Hematopoietic multipotent progenitor cell treated with erythropoietin and hydrocortisone succinate and interleukin-3 and kit ligand, for 6 days (in vitro differentiated cells): Measurements from ENCODE around the gene STK11IP.
A peak's percentile ranks its signal among the peaks of the same experiment; 100 is the strongest.

Experiments
- DNase-seq: peaks from one replicate; pipeline ENCODE4 v3.0.0-alpha.2; 2015

Gene STK11IP

DNA sequence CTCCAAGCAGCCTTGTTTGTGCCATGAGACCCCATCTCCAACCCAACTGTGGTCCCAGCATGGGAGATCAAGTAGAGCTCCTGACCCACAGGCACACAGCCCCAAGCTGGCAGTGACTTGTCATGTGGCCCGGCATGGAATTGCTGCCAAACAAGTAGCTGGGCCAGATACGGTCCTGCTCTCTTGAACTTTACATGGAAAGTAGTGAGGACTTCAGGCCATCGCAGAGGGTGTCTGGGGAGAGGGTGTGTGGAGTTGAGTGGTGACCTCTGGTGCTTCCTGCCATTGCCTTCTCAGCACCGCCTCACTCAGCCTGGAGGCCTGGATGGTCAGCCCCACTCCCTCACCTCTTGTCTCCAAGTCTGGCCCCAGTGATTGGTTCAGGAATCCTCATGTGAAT is 18.9 kb downstream of the STK11IP start:
- DNase-seq = no peak

DNA sequence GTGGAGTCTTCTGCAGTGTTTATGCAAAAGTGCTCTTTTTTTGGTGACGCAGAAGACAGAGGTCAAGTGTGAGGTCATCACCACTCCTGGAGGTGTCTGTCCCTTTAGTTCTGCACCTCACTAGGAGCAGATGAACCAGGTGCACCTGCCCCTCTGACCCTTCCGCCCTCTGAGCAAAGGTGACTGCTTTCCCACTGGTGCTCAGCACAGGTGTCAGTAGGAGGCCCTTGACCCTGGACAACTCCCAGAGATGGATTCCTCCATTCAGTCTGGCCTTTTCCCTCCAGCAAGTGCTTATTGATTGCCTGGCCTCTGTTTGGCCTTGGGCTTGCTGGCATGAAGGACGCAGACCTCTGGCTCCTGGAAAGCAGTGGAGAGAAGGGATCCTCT is 21.1 kb downstream of the STK11IP start:
- DNase-seq = no peak

DNA sequence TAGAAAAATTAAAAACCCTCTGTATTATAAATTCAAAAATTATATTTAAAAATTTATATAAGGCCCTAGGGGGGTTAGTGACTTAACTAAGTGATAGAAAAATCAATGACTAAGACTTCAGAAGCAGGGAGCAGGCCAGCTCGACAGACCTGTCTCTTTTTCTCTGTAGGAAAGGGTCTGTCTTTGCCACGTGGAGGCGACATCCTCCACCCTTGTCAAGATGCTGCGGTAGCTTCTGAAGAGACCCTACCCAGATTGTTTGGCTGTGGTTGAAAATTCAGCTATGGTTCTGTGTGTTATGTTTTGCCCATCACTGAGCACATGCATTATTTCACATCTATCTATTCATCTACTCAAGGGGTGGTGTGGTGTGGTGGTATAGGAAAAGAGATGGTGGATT is 21.6 kb downstream of the STK11IP start:
- no peak for DNase-seq

DNA sequence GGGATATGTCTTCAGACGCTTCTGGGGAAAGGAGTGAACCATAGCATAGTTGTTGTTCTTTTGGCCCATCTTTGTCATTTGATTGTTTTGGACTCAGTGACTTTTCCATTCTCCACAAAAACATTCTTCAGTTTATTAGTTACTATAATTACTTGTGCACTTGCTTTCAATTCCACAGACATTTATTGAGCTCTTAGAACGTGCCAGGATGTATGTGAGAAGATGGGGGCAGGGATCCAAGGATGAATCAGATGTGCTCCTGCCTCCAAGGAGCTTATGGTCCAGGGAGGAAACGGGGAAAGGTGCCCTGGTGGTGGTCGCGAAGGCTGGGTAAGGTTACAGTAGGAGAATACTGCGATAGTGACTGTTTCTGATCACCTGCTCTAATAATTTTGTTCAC is 22.9 kb downstream of the STK11IP start:
- no peak for DNase-seq

DNA sequence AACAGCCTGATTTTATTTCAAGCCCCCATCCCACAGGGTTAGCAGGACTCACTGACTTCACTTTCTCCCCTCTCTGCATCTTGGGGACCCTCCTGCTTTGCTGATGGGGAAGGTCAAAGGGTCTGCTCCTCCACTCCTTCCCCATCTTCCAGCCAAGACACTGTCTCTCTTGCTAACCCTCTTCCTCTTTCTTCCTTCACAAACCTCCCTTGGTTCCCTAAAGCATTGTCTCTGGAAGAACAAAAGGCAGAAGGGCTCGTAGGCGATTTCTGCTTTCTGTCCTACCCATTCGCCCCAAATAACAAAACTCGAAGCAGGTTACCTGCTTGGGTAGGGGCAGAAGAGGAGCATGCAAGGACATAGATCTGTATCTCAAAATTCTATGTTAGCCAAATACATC is 24.3 kb downstream of the STK11IP start:
- DNase-seq = no peak

DNA sequence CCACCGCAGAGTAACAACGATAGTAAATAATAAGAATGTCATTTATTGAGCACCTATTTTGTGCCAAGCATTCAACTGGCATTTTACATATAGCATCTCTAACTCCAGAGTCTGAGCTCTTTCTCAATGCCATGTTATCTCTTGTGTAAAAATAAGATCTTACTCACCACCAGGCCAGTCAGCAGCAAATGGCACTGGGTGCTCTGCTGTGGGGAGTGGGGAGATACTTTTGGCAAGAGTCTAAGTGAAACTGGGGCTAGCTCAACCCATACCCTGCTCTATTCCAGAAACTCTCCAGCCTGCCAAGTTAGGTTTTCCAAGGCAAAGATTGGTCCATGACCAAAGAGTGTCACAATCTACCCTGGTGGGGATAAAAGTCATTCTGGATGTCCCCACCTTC is 24.8 kb downstream of the STK11IP start:
- DNase-seq = no peak

DNA sequence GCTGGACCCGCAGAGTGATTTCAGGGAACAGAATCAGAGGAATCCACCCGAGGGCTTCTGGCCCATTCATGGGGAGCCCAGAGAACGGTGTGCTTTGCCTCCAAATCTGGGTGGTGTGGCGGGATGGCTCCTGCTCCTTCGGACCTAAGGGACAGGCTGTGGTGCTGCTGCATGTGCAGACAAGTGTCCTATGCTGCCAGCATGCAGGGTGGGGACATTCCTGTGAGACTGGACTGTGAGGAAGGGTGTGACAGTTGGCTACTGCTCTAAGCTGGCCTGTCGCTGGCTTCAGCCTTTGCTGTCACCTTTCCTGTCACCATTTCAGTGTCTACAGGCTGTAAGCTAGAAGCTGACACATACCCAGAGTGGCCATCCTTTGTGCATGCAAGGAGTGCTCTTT is 26.9 kb downstream of the STK11IP start:
- no peak for DNase-seq

DNA sequence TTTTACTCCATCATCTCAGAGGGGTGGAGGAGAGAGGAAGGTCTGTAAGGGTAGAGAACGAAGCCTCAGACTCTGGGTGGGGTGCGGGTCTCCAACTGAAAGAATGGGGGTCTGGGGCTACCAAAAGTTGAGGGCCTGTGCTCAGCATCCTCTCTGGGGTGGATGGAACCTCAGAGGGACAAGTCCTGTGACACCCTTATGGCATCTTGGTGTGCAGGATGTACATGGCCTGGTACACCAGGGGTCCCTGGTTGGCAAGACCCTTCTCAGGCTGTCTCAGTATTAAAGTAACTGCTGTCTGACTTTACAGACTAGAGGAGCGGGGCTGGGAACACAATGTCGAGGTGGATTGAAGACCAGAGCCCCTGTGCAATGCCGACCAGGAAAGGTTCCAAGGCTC is 27.5 kb downstream of the STK11IP start:
- DNase-seq = no peak

DNA sequence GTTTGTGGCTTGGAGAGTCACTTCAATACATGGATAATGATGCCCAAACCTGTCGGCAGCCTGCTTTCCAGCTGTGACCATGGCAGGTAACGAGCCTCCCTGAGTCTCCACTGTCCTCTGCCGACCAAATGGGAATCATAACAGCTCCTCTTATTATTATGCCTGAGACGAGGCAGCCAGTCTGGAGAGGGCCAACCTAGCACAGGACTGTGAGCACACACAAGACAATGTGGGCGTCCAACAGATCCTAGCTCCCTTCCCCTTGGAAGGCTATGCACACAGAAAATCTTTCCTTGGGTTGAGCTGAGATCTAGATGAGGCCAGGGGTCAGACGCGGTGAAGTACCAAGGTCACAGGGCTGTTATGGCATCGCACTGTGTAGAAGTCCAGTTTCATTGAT is 28.9 kb downstream of the STK11IP start:
- no peak for DNase-seq

DNA sequence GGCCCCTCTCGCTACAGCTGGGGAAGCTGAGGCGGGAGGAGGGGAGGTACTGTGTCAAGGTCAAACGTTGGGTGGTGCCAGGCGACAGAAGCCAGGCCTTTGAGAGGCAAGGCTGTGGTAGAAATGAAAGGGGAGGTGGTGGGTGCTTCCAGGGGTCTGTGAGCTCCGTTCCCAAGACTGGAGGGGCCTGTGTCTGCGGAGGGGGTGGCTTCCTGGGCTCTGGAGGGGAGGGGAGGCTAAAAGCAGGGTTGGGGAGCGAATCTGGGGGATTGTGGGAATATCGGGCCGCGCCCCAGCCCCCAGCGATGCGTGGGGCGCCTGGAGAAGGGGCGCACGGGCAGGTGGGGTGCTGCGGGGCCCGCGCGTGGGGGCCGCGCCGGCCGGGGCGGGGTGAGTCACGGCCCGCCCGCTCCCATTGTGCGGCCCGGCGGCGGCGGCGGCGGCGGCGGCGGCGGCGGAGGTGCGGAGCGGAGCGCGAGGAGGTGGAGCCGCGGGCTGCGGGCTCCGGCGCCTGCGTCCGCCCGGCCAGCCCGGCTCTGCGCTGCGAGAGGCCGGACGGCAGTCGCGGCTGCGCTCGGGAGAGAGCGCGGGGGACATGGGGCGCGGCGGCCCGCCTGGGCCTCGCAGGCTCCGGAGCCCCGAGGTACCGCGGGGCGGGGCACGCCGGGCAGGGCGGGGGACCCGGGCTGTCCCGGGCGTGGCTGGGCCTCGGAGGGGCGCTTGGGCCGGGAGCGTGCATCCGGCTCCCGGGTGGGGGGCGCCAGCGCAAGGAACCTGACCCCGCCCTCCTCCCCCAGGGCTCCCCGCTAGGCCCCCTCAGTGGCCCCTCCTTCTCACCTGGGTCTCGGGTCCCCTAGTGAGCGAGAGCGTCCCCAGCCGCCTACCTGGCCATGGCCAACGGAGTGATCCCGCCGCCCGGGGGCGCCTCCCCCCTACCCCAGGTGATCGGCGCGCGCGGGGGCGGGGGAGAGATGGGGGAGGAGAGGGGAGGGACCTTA is 29.7 kb downstream of the STK11IP start, which contains the start of gene SLC4A3:
Gene SLC4A3, plus strand, starts transcription at position 528 of the 998 bp plus-strand sequence. Its CDS starts 363 bp downstream, at position 891.
- peak; percentile 23 for DNase-seq

DNA sequence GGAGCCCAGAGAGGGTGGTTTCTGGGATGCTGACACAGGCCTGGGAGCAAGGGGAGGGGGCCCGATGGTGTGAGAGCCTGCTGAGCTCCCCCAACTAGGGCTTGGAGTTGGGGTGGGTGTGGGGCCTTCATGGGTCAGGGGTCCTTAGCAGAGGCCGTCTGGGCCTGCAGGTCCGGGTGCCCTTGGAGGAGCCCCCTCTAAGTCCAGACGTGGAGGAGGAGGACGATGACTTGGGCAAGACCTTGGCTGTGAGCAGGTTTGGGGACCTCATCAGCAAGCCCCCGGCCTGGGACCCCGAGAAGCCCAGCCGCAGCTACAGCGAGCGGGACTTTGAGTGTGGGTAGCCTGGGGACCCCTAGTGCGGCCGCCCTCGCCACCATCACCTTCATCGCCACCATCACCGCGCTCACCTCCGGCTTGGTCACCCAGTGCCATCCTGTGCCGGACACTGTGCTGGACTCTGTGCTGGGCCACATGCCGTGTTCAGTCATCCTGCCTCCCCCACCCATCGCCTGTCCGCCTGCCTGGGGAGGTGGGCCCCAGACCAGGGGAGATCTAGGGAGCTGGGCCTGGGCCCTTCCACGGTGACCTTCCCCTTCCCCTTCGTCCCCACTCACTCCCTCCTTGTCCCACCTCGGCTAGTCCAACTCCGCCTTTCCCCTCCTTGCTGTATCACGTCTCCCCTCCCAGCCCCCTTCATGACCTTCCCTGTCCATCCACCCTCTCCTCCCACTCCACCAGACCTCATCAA is 30.8 kb downstream of the STK11IP start:
- no peak for DNase-seq

DNA sequence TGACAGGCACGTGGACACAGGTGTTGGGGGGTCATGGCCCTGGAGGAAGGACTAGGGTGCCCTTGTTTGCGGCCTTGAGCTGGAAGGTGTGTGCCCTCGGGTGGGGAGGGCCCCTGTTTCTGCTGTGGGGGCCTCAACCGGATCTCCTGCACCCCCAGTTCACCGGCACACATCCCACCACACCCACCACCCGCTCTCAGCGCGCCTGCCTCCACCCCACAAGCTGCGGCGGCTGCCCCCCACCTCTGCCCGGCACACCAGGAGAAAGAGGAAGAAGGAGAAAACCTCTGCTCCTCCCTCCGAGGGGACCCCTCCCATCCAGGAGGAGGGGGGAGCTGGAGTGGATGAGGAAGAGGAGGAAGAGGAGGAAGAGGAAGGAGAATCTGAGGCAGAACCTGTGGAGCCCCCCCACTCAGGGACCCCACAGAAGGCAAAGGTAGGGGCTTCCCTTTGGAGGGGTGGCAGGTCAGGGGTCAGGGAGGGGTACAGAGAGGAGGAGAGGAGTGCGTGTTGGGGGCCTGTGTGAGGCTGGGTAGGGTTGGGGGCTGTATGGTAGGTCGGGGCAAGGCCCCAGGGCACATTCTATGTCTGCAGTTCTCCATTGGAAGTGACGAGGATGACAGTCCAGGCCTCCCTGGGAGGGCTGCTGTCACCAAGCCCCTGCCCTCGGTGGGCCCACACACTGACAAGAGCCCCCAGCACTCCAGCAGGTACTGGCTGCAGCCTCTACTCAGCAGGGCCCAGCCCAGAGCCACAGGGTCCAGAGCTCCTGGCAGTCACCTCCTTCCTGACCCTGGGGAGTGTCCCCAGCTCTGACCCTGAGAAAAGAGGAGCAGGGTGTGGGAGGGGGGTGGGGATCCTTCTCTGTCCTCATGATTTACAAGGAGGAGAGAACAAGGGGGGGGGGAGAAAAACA is 31.6 kb downstream of the STK11IP start:
- DNase-seq = no peak

DNA sequence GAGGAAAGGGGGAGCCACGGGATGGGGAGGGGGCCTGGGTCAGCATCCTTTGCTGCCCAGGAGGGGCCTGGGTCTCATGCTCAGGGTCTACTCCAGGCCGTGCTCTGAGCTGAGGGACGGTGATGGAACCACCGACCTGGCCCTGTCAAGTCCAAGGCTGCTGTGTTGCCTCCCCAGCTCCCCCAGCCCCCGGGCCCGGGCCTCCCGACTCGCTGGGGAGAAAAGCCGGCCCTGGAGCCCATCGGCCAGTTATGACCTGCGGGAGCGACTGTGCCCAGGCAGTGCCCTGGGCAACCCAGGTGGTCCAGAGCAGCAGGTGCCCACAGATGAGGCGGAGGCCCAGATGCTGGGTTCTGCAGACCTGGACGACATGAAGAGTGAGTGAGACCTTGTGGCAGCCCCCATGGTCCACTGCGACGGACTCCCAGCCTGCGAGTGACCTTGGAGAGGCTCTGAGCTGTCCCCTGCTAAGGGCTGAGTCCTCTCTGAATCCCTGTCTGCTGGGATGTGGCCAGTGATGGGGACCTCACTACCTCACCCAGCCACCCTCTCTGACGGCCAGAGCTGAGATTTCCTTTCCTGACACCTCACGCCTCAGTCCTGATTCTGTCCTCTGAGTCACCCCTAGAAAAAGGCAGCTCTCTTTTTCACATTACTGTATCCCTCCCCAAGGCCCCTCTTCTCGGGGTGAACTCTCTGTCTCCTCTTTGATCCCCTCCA is 32.5 kb downstream of the STK11IP start:
- no peak for DNase-seq

DNA sequence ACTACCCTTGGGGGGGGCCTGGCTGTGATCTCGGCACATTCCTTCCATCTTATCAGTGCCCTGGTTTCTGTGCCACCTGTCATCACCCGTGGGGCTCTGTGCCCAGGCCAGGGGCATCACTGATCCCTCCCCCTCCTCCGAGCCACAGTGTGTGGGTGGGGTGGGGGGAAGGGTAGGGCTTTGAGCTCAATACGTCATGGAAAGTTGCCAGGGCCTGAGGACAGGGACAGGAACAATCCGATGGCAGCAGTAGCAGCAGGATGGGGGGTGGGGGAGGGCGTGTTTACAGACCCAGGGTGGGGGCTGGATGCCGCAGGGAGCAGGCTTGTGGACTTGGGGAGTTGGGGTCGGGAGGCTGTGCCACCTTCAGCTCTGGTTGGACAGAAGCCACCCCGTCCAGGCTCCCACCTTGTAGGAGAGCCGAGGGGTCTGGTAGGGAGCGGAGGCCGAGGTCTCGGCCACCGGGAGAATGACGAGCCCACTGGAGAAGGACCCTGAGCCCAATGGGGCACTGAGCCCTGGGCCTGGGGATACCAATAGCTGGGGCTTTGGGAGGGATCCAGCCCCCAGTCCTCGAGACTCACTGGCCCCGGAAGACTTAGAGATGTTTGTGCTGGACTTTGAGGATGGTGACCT is 33.2 kb downstream of the STK11IP start:
- DNase-seq = no peak

DNA sequence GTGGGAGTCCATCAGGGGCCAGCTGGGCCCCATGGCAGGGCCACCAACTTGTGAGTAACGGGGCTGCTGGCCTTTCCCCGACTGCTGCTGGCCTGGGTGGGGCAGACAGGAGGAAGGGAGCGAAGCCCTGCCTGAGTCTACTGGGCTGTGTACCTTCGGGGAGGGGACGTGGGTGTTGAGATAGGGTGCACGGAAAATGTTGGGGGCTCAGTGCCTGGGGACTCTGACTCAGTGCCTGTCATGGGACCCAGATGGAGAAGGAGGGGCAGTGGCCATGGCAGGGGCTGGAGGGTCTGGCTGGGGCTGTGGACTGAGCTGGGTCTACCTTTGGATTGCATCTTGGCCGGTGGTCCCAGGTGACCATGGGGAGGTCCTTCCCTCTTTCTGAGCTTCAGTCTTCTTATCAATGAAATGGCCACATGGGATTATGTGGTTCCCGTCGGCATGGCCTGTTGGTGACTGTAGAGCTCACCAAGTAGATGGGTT is 33.8 kb downstream of the STK11IP start:
- DNase-seq = no peak

DNA sequence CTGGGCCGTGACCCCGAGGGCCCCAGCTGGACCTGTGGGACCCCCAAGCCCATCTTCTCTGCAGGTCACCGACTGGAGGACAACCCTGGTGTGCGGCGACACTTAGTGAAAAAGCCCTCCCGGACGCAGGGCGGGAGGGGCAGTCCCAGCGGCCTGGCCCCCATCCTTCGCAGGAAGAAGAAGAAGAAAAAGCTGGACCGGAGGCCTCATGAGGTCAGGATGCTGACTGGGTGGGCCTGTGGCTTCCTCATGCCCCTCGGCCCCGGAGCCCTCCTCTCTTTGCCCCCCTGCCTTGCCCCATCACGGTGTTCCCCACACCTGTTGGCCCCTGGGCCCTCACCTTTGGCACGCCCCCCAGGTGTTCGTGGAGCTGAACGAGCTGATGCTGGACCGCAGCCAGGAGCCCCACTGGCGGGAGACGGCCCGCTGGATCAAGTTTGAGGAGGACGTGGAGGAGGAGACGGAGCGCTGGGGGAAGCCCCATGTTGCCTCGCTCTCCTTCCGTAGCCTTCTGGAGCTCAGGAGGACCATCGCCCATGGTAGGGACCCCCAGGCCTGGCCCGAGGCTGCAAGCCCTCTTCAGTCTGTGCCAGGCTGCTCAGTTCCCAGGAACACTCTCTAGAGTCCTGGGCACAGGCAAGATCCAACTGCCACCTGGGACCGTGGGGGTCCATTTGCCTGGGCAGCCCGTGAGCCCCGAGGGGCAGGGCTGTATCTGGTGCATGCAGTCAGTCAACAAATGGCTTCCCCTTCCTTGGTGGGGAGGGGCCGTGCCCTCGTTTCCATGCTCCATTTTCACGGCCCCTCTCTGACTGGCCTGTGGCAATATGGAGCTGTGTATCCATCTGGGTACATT is 34.5 kb downstream of the STK11IP start:
- no peak for DNase-seq

DNA sequence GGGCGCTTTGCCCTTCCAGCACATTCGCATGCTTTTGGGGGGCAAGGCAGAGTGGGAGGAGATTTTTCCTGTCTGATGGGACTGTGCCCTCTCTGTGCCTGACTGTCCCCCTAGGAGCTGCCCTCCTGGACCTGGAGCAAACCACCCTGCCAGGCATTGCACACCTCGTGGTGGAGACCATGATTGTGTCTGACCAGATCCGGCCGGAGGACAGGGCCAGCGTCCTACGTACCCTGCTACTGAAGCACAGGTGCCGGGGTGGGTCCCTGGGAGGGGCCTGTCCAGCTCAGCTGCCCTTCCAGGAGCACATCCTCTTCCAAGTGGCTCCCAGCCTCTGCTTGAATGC is 35.1 kb downstream of the STK11IP start:
- DNase-seq = no peak

DNA sequence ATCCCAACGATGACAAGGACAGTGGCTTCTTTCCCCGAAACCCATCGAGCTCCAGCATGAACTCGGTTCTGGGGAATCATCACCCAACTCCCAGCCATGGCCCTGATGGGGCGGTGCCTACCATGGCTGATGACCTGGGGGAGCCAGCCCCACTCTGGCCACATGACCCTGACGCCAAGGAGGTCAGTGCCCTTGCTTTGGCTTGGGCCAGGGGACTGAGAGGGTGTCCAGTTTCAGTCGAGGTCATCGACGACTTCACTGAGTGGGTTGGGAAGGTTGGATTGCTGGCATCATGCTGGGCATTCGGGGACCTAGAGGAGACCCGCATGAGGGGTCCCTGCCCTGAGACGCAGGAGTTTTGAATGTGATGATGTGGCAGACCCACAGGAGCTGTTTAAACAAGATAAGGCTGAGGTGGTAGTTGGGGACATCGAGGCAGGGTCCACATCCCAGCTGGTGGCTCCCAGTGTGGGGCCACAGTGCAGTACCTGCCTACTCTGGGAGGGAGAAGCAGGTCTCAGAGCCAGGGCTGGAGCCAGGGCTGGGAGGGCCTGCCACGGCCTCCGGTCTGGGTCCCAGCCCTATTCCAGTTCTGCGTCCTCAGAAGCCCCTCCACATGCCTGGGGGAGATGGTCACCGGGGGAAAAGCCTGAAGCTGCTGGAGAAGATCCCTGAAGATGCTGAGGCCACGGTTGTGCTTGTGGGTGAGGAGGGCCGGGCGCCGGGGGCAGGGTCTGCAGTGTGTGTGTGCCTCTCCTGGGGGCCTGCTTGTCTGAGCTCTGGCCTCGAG is 35.8 kb downstream of the STK11IP start:
- no peak for DNase-seq

DNA sequence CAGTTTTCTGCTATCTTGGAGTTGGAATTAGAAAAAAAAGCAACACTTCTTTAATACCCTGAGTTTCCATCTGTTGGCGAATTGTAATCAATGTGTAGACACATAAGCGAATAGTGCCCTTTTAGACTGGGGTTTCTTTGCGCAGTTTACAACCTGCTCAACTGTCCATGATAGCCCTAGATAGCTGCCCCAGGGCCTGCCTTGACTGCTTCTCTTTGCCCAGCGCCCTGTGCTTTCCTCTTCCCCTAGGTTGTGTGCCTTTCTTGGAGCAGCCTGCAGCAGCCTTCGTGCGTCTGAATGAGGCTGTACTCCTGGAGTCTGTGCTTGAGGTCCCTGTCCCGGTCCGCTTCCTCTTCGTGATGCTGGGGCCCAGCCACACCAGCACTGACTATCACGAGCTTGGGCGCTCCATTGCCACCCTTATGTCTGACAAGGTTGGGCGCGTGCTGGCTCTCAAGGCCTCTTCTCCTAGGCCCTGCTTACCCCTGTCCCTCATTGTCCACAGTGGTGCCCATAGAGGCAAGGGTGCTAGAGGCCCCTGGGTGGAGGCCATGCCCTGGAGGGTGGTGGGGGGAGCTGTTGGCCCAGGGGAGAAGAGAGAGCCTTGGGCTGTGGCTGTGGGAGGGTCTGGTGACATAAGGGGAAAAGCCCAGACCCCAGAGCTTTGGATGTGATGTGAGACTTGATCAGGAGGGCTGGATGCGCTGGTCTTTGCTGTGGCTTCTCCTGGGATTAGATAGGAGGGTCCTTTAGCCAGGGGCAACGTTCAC is 36.7 kb downstream of the STK11IP start:
- DNase-seq = no peak
